HepG2 (cell line): Measurements from ENCODE around the gene DST. TPM values are rescaled to one million over a fixed set of nuclear protein-coding genes. Genes with fewer than 3 reads are reported as not detected.

Experiments
- FOXA3 ChIP-seq: IDR thresholded peaks from 2 replicates; pipeline ENCODE4 v1.6.1; 2016; ENCODE audit warnings: missing genetic modification reagents, missing compliant biosample characterization
- MIER3 ChIP-seq: IDR thresholded peaks from 2 replicates; pipeline ENCODE4 v1.6.1; 2016; ENCODE audit warnings: missing compliant biosample characterization, borderline replicate concordance
- PAF1 ChIP-seq: IDR thresholded peaks from 2 replicates; pipeline ENCODE4 v1.6.1; 2016; ENCODE audit warnings: missing genetic modification reagents, missing compliant biosample characterization
- PAXIP1 ChIP-seq: sonication (generic); formaldehyde crosslinking; conservative IDR thresholded peaks from 2 replicates; pipeline ENCODE4 v1.4.0; 2020; ENCODE audit warnings: mild to moderate bottlenecking, missing genetic modification reagents, moderate library complexity
- PHF21A ChIP-seq: sonication (generic); formaldehyde crosslinking; IDR thresholded peaks from 2 replicates; pipeline ENCODE4 v1.5.0; 2020; ENCODE audit warnings: mild to moderate bottlenecking, missing genetic modification reagents
- POLR2AphosphoS5 ChIP-seq: IDR thresholded peaks from 2 replicates; pipeline ENCODE4 v1.6.1; 2012; ENCODE audit warnings: low read depth, low read length
- SMAD3 ChIP-seq: sonication (generic); formaldehyde crosslinking; IDR thresholded peaks from 2 replicates; pipeline ENCODE4 v1.4.0; 2020; ENCODE audit warnings: missing genetic modification reagents
- TRAFD1 ChIP-seq: sonication (generic); formaldehyde crosslinking; IDR thresholded peaks from 2 replicates; pipeline ENCODE4 v1.5.1; 2020; ENCODE audit warnings: missing genetic modification reagents, mild to moderate bottlenecking, borderline replicate concordance
- ZBTB33 ChIP-seq: sonication (generic); formaldehyde crosslinking; IDR thresholded peaks from 2 replicates; pipeline ENCODE4 v1.4.0; 2020; ENCODE audit warnings: missing genetic modification reagents
- ZNF343 ChIP-seq: sonication (generic); formaldehyde crosslinking; IDR thresholded peaks from 2 replicates; pipeline ENCODE4 v1.4.0; 2020; ENCODE audit warnings: mild to moderate bottlenecking, missing genetic modification reagents
- ZNF383 ChIP-seq: sonication (generic); formaldehyde crosslinking; IDR thresholded peaks from 2 replicates; pipeline ENCODE4 v1.4.0; 2020; ENCODE audit warnings: missing genetic modification reagents, mild to moderate bottlenecking, borderline replicate concordance
- ZNF496 ChIP-seq: sonication (generic); formaldehyde crosslinking; IDR thresholded peaks from 2 replicates; pipeline ENCODE4 v1.8.1; 2023; ENCODE audit warnings: mild to moderate bottlenecking, moderate library complexity, missing genetic modification reagents; ENCODE audit not compliant: insufficient replicate concordance
- ZNF563 ChIP-seq: sonication (generic); formaldehyde crosslinking; IDR thresholded peaks from 2 replicates; pipeline ENCODE4 v1.8.0; 2022; ENCODE audit warnings: mild to moderate bottlenecking, moderate library complexity, missing genetic modification reagents
- ZNF816 ChIP-seq: sonication (generic); formaldehyde crosslinking; IDR thresholded peaks from 2 replicates; pipeline ENCODE4 v1.8.0; 2022; ENCODE audit warnings: missing genetic modification reagents, mild to moderate bottlenecking, borderline replicate concordance
- polyA plus RNA-seq, 8 experiments: library from polyadenylated mRNA; depleted of rRNA in 3 of 8; stranded (reverse) in 7 of 8; unstranded in 1 of 8; fragments of >200 nt; fragmentation: Illumina TruSeq in 4 of 8; extraction: Trizol in 4 of 8; gene quantifications; 2 replicates each; pipeline versions ENCODE4 v1.2.1 to v1.2.3, GENCODE V29; 2011 to 2016; ENCODE audit warnings: low read depth in 4 of 8, missing spikeins in 1 of 8, mixed read lengths in 1 of 8; ENCODE audit not compliant: insufficient read depth in 1 of 8
- total RNA-seq, 5 experiments: library from RNA; depleted of rRNA; stranded (reverse); fragments of >200 nt; fragmentation: Illumina TruSeq; extraction: Trizol; gene quantifications; 2 replicates each; pipeline ENCODE4 v1.2.3, GENCODE V29; 2016; ENCODE audit warnings: low read depth in 1 of 5
- TF ChIP-seq, protein P1 (sequence below): IDR thresholded peaks from 2 replicates; pipeline ENCODE4 v1.6.1; 2016; ENCODE audit warnings: mild to moderate bottlenecking, missing biosample characterization, missing genetic modification reagents
- TF ChIP-seq, protein P2 (sequence below): sonication (generic); formaldehyde crosslinking; IDR thresholded peaks from 2 replicates; pipeline ENCODE4 v1.4.0; 2020; ENCODE audit warnings: low read depth, mild to moderate bottlenecking, missing genetic modification reagents
- TF ChIP-seq, protein P3 (sequence below): sonication (generic); formaldehyde crosslinking; IDR thresholded peaks from 2 replicates; pipeline ENCODE4 v1.5.1; 2020; ENCODE audit warnings: missing genetic modification reagents, mild to moderate bottlenecking, borderline replicate concordance

The DST gene
- total and polyA plus RNA-seq, 2 of the 13 experiments (the other 11 are each of a cell fraction or from before 2014, with no cell fraction given) = 64.4 to 89.0 TPM

GRCh38 chr6:56450882-56451739 is 191.6 kb downstream of the DST start (continued):
- TF ChIP-seq PAXIP1 (CRISPR knock-in tag) = peak; percentile 78
- TF ChIP-seq SMAD3 (CRISPR knock-in tag) = 0 out of 2 replicates have a peak, but pooled peaks have one; percentile 17
- no peak for TF ChIP-seq ZNF343 (CRISPR knock-in tag)
- TF ChIP-seq, protein P1, sequence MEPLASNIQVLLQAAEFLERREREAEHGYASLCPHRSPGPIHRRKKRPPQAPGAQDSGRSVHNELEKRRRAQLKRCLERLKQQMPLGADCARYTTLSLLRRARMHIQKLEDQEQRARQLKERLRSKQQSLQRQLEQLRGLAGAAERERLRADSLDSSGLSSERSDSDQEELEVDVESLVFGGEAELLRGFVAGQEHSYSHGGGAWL (CRISPR knock-in tag) = no peak
- TF ChIP-seq, protein P2, sequence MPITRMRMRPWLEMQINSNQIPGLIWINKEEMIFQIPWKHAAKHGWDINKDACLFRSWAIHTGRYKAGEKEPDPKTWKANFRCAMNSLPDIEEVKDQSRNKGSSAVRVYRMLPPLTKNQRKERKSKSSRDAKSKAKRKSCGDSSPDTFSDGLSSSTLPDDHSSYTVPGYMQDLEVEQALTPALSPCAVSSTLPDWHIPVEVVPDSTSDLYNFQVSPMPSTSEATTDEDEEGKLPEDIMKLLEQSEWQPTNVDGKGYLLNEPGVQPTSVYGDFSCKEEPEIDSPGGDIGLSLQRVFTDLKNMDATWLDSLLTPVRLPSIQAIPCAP (CRISPR knock-in tag) = no peak
- no peak for TF ChIP-seq ZNF816 (CRISPR knock-in tag)
- no peak for TF ChIP-seq PHF21A (CRISPR knock-in tag)
- TF ChIP-seq ZNF563 = no peak
- TF ChIP-seq PAF1 (CRISPR knock-in tag) = no peak
- TF ChIP-seq ZBTB33 (CRISPR knock-in tag) = no peak
- TF ChIP-seq MIER3 (CRISPR knock-in tag) = no peak
- TF ChIP-seq ZNF383 = no peak
- no peak for TF ChIP-seq POLR2AphosphoS5
- peak; percentile 50 for TF ChIP-seq FOXA3
- TF ChIP-seq, protein P3, sequence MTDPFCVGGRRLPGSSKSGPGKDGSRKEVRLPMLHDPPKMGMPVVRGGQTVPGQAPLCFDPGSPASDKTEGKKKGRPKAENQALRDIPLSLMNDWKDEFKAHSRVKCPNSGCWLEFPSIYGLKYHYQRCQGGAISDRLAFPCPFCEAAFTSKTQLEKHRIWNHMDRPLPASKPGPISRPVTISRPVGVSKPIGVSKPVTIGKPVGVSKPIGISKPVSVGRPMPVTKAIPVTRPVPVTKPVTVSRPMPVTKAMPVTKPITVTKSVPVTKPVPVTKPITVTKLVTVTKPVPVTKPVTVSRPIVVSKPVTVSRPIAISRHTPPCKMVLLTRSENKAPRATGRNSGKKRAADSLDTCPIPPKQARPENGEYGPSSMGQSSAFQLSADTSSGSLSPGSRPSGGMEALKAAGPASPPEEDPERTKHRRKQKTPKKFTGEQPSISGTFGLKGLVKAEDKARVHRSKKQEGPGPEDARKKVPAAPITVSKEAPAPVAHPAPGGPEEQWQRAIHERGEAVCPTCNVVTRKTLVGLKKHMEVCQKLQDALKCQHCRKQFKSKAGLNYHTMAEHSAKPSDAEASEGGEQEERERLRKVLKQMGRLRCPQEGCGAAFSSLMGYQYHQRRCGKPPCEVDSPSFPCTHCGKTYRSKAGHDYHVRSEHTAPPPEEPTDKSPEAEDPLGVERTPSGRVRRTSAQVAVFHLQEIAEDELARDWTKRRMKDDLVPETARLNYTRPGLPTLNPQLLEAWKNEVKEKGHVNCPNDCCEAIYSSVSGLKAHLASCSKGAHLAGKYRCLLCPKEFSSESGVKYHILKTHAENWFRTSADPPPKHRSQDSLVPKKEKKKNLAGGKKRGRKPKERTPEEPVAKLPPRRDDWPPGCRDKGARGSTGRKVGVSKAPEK (CRISPR knock-in tag) = no peak
- no peak for TF ChIP-seq ZNF496 (CRISPR knock-in tag)
- no peak for TF ChIP-seq TRAFD1 (CRISPR knock-in tag)
